Stimulated activated naive B cell treated with anti-CD40 and anti-IgM and Interleukin-4, amounts not matched to agents 10 μg/mL and 1 μg/mL and 100 μg/mL, for 72 hours (primary cell): ENCODE data around the gene CCDC172.

ENCODE experiments used
- ATAC-seq, 2 donors: fragments of 150-1000 bp; cut with Tn5 transposase; replicated peaks; 2 replicates each; pipeline ENCODE4 v1.10.0; 2021; ENCODE audit warnings: moderate library complexity in 1 of 2
- DNase-seq: peaks from one replicate; pipeline ENCODE4 v3.0.0; 2021
- H3K27ac Mint-ChIP-seq: one replicate; pipeline ENCODE4 v1.8.0; 2022; ENCODE audit warnings: mild to moderate bottlenecking, mixed read lengths
- H3K27me3 Mint-ChIP-seq, 2 donors: one replicate each; pipeline ENCODE4 v1.8.0; 2022; ENCODE audit warnings: mixed read lengths in 2 of 2
- H3K36me3 Mint-ChIP-seq, 2 donors: one replicate each; pipeline ENCODE4 v1.8.0; 2022; ENCODE audit warnings: mixed read lengths in 2 of 2, mild to moderate bottlenecking in 1 of 2
- H3K4me1 Mint-ChIP-seq, 2 donors: one replicate each; pipeline ENCODE4 v1.8.0; 2022; ENCODE audit warnings: mixed read lengths in 2 of 2, mild to moderate bottlenecking in 1 of 2
- H3K4me3 Mint-ChIP-seq, 2 donors: one replicate each; pipeline ENCODE4 v1.8.0; 2022; ENCODE audit warnings: mild to moderate bottlenecking in 2 of 2, mixed read lengths in 2 of 2, moderate library complexity in 1 of 2
- H3K9me3 Mint-ChIP-seq, 2 donors: one replicate each; pipeline ENCODE4 v1.8.0; 2022; ENCODE audit warnings: mixed read lengths in 2 of 2, mild to moderate bottlenecking in 1 of 2

Gene CCDC172, protein sequence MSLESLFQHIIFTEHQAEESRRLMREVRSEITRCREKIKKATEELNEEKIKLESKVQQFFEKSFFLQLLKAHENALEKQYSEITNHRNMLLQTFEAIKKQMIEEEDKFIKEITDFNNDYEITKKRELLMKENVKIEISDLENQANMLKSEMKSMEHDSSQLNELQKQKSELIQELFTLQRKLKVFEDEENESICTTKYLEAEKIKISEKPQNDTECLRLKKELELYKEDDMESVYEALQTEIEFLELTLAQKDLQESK

DNA sequence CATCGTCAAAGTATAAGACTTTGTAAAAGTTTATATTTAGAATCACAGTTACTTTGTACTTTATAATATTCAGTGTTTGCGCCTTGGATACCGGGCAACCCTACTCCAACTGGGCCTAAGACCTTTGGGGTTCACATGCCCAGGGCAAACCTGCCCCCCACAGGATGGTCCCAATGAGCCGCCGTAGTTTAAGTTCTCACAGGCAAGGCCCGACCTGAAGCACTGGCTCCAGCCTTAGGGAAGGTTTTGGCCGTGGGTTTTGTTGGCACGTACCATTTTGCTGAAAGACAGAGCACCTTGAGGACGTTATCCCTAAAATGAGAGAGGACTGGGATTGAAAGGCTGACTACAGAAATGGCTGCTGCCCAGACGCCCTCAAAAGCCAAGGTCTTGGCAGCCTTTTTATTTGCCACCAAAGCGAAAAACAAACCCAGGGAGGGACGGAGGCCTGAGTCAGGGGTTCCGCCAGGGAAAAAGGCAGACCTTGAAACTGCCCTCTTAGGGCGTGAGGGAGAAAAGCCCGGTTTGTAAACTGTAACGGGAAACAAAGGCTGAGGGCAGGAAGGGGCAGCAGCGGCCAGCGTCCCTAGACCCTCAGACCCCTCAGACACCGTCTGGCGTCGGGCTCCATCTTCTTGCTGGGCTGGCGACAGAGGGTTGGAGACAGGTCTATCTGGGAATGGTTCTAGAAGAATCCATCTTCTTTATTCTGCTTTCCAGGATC, at the start of gene CCDC172:
CCDC172 (plus strand) TSS at position 222 of the 724 bp plus-strand sequence. CDS start 564 bp downstream, outside the sequence.
- no peaks in the 10 kb centered on the region for H3K9me3 Mint-ChIP-seq
- H3K4me3 Mint-ChIP-seq: no peak within 1 kb of the TSS
- ATAC-seq (no peak), DNase-seq (no peak)
- no peaks in the 10 kb centered on the region for H3K36me3 Mint-ChIP-seq
- H3K27me3 Mint-ChIP-seq: peaks cover 0 to 5% of the 10 kb centered on the region in 2 donors
- no peaks in the 10 kb centered on the region for H3K4me1 Mint-ChIP-seq
- no peak within 1 kb of the TSS for H3K27ac Mint-ChIP-seq

DNA sequence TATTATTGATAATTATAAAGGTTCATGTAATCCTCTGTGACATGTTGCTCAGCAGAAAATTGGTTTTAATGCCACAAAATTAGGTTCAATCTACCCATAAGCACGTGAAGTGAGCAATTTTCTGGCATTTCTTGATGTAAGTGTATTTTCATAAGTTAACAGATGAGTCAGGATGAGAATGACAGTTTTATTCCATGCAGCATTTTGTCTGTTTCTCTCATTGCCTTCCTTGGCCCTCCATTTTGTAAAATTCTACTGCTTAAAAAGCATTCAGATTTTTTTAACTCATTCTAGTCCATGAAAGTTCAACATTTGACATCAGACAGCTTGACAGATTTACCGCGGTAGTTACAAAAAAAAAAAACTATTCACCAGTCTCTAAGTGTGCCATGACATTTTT, 47.3 kb upstream of the CCDC172 start:
- no peak for ATAC-seq
- peaks cover 0 to 5% of the 10 kb centered on the region in 2 donors for H3K36me3 Mint-ChIP-seq
- H3K9me3 Mint-ChIP-seq: no peaks in the 10 kb centered on the region
- no peak overlapping the region for H3K27ac Mint-ChIP-seq
- no peak overlapping the region for H3K4me3 Mint-ChIP-seq
- H3K27me3 Mint-ChIP-seq: peaks cover 39 to 44% of the 10 kb centered on the region in 2 donors
- peaks cover 5 to 16% of the 10 kb centered on the region in 2 donors for H3K4me1 Mint-ChIP-seq
- DNase-seq: no peak

DNA sequence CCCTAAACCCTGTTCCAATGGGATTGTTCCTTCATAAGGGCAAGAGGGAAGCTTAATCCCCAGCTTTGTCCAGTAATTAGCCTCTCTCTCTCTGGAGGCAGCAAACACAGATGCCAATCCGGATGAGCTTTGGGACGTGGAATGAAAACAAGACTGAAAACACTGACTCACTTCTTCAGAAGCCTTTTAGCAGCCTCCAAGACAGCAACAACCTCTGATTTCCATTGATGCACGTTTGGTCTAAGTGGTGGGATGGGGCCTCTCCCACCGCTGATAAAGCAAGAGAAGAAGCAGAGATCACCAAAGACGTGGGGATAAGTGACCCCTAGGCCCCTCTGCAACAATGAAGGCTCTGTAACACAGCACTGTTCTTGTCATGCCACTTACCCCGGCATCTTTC, 45.4 kb upstream of the CCDC172 start:
- no peaks in the 10 kb centered on the region for H3K9me3 Mint-ChIP-seq
- no peaks in the 10 kb centered on the region for H3K36me3 Mint-ChIP-seq
- peaks cover 0 to 7% of the 10 kb centered on the region in 2 donors for H3K4me1 Mint-ChIP-seq
- ATAC-seq: no peak
- no peak overlapping the region for H3K27ac Mint-ChIP-seq
- peaks cover 31% of the 10 kb centered on the region in 2 donors for H3K27me3 Mint-ChIP-seq
- no peak for DNase-seq
- no peak overlapping the region for H3K4me3 Mint-ChIP-seq

DNA sequence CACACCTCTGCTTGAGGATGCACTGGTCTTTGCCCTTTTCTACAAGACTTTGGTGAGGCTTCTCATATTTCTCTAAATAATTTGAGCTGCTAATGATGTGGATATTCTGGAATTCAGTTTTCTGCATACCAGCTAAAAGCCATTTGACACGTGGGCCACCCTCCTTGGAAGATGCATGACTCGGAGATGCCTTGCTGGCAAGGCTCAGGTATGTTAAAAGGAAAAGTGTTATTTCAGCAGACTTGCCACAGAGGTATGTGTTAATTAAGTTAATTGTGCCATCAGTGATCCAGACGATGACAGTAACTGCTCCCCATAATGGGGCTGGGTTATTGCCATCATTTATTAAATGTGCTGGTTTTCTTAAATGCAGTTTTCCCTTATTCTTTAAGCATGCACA, 42.5 kb upstream of the CCDC172 start:
- H3K9me3 Mint-ChIP-seq: no peaks in the 10 kb centered on the region
- H3K4me3 Mint-ChIP-seq: no peak overlapping the region
- no peak for ATAC-seq
- no peaks in the 10 kb centered on the region for H3K36me3 Mint-ChIP-seq
- no peak for DNase-seq
- no peak overlapping the region for H3K27ac Mint-ChIP-seq
- H3K27me3 Mint-ChIP-seq: peaks cover 5 to 8% of the 10 kb centered on the region in 2 donors
- H3K4me1 Mint-ChIP-seq: no peaks in the 10 kb centered on the region

DNA sequence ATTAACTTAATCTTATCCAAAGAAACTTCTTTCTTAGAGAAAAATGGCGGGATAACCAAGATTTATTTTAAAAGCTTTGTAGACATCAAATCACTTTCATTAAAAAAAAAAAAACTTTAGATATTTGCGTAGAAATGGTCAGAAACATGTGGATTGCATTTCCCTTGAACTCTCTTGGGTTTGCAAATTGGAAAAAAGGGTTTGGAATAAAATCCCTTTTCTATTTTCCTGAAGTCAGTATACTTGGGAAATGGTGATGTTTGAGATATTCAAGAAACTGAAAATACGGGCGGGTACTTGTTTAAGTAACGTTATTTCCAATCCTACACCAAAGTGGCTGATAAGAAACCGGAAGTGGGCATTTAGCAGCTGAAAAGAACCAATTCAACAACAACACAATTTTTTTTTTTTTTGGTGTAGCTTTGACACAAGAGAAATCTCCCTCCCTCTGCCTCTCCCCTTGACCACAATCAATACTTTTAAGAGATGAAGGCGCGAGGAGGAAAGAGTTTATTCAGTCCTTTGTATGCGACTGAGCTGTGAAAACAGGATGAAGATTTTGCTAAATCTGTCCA, 37.5 kb upstream of the CCDC172 start:
- H3K27me3 Mint-ChIP-seq: peaks cover 0 to 7% of the 10 kb centered on the region in 2 donors
- H3K36me3 Mint-ChIP-seq: no peaks in the 10 kb centered on the region
- ATAC-seq (no peak), DNase-seq (no peak)
- H3K4me1 Mint-ChIP-seq: no peaks in the 10 kb centered on the region
- H3K9me3 Mint-ChIP-seq: no peaks in the 10 kb centered on the region
- no peak overlapping the region for H3K27ac Mint-ChIP-seq
- no peak overlapping the region for H3K4me3 Mint-ChIP-seq

DNA sequence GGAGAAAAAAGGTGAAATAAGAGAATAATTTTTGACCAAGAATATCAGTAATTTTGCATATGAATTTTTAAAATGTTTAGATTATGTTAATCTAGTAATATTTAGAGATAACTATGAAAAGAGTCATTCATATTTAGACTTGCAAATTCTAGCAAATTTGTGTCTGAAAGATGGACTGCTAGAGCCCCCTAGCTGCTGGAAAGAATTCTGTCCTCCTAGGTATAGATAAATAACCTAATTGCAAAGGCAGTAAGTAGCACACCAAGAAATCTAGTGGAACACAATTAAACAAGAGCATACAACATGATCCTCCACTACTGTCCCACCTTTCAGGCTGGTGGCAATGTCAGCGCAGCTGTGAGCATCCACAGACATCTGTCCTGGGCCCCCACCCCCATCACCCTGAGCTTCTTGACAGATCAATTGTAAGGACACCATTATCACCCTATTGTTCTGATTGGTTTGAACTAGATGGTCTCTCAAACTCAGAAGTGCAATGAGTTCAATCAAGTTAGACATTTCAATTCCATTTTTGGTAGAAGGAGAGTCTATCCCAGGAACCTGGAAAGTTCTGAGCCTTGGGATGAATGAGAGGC, 36.2 kb upstream of the CCDC172 start:
- DNase-seq: no peak
- H3K9me3 Mint-ChIP-seq: no peaks in the 10 kb centered on the region

DNA sequence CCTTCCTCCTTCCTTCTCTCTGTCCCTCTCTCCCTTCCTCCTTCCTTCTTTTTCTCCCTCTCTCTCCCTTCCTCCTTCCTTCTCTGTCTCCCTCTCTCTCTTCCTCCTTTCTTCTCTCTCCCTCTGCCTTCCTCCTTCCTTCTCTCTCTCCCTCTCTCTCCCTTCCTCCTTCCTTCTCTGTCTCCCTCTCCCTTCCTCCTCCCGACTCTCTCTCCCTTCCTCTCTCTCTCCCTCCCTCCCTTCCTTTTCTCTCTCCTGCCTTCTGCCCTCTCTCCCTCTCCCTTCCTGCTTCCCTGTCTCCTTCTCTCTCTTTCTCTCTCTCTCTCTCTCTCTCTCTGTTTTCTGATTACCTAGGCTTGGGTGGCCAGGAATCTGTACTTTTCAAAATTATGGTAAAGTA, 34.6 kb upstream of the CCDC172 start:
- Mint-ChIP-seq H3K27ac (no peak overlapping the region), H3K9me3 (no peaks in the 10 kb centered on the region), H3K36me3 (no peaks in the 10 kb centered on the region), H3K27me3 (peaks cover 0 to 7% of the 10 kb centered on the region in 2 donors), H3K4me3 (no peak overlapping the region), H3K4me1 (no peaks in the 10 kb centered on the region)
- DNase-seq (no peak), ATAC-seq (no peak)

More for the DNA sequence above, 36.2 kb upstream of the CCDC172 start:
- no peak for ATAC-seq
- H3K4me1 Mint-ChIP-seq: no peaks in the 10 kb centered on the region
- no peak overlapping the region for H3K4me3 Mint-ChIP-seq
- peaks cover 0 to 7% of the 10 kb centered on the region in 2 donors for H3K27me3 Mint-ChIP-seq
- no peak overlapping the region for H3K27ac Mint-ChIP-seq
- H3K36me3 Mint-ChIP-seq: no peaks in the 10 kb centered on the region

DNA sequence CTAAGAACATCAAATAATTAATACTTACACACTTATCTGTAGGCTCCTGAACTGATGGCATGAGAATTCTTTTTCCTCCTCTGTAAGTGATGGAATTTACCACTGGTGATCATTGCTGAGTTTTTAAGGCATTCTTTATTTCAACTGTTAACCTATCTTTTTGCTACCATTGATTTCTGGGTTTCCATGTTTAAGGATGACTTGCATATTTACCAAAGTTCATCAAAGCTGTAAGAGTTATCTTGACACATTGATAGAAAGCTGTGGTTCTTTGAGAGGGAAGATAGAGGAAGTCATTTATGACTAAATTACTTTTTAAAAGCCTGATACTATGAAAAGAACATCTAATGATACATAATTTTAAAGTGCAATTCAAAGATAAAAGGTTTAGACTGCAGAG, 31.8 kb upstream of the CCDC172 start:
- H3K4me3 Mint-ChIP-seq: no peak overlapping the region
- no peaks in the 10 kb centered on the region for H3K4me1 Mint-ChIP-seq
- no peaks in the 10 kb centered on the region for H3K36me3 Mint-ChIP-seq
- DNase-seq (no peak), ATAC-seq (no peak)
- H3K27me3 Mint-ChIP-seq: peaks cover 6 to 8% of the 10 kb centered on the region in 2 donors
- no peaks in the 10 kb centered on the region for H3K9me3 Mint-ChIP-seq
- no peak overlapping the region for H3K27ac Mint-ChIP-seq

DNA sequence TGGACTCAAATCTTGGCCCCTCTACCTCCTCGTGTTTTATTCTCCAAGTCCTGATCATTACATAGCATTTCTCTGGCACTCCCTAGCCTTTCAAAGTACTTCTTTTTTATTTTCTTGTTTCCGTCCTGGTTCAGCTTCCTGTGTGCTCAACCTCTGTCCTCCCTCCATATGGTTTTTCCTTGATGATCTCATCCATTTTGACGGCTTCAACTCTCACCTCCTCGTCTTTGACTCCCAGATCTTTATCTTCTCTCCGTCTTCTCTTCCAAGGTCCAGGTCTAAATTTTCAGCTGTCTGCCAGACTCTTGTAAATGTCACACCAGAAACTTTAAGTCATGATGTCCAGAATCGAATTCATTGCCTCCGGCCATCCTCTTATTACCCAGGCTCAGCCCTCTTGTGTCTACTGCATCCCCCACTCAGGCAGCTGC, 27.9 kb upstream of the CCDC172 start:
- no peaks in the 10 kb centered on the region for H3K9me3 Mint-ChIP-seq
- H3K36me3 Mint-ChIP-seq: no peaks in the 10 kb centered on the region
- peaks cover 6 to 8% of the 10 kb centered on the region in 2 donors for H3K27me3 Mint-ChIP-seq
- H3K4me1 Mint-ChIP-seq: no peaks in the 10 kb centered on the region
- DNase-seq: no peak
- no peak overlapping the region for H3K27ac Mint-ChIP-seq
- H3K4me3 Mint-ChIP-seq: no peak overlapping the region
- no peak for ATAC-seq

DNA sequence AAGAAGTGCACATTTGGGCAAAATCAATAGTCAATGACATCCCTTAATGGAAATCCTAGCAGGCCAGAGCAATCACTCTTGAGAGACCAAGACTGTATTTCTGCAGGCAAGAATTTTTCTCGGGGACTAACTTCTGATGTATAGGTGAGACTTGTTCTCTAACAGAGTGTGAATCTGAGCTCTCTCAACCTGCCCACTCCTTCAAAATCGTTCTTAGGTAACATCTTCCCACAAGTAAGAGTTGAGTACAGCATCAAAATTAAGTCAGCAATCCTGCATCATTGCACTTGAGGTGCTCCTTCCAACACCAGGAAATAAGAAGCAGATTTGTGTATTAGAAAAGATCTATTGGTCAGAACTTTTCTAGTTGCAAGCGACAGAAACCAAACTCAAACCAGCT, 25.7 kb upstream of the CCDC172 start:
- ATAC-seq: no peak
- H3K4me1 Mint-ChIP-seq: no peaks in the 10 kb centered on the region
- H3K4me3 Mint-ChIP-seq: no peak overlapping the region
- peaks cover 6 to 8% of the 10 kb centered on the region in 2 donors for H3K27me3 Mint-ChIP-seq
- H3K27ac Mint-ChIP-seq: no peak overlapping the region
- no peaks in the 10 kb centered on the region for H3K9me3 Mint-ChIP-seq
- H3K36me3 Mint-ChIP-seq: no peaks in the 10 kb centered on the region
- DNase-seq: no peak

DNA sequence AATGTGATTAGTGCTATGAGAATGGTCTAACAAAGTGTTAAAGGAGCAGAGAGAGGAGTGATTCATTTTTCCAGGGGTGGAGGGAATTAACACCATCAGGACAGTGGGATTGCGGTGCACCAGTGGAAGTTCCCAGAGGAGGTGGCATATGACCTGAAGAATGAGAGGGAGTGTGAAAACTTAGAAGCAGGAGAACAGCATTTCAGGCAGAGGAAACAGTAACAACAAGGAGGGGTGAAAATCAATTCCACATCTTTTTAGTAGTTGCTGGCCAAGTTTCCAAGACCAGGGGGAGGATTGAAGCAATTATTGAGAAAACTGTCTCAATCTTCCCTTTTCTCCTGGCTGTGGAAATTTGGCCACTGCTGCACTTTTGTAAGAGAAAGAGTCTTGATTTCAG, 23.7 kb upstream of the CCDC172 start:
- H3K4me1 Mint-ChIP-seq: no peaks in the 10 kb centered on the region
- no peak for ATAC-seq
- peaks cover 0 to 3% of the 10 kb centered on the region in 2 donors for H3K9me3 Mint-ChIP-seq
- no peak overlapping the region for H3K27ac Mint-ChIP-seq
- H3K36me3 Mint-ChIP-seq: no peaks in the 10 kb centered on the region
- no peak for DNase-seq
- peaks cover 6 to 8% of the 10 kb centered on the region in 2 donors for H3K27me3 Mint-ChIP-seq
- H3K4me3 Mint-ChIP-seq: no peak overlapping the region

DNA sequence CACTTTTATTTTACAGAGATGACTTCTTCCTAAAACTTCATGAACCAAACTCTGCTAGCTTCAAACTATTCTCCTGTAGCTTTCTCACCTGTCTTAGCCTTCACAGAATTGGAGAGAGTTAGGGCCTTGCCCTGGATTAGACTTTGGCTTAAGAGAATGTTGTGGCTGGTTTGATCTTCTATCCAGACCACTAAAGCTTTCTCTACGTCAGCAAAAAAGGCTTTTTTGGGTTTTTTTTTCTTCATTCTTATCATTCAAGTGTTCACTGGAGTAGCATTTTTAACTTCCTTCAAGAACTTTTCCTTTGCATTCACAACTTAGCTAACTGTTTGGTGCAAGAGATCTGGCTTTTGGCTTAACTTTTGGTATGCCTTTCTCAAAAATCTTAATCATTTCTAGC, 19.3 kb upstream of the CCDC172 start:
- DNase-seq (no peak), ATAC-seq (no peak)
- no peaks in the 10 kb centered on the region for H3K36me3 Mint-ChIP-seq
- H3K27ac Mint-ChIP-seq: no peak overlapping the region
- no peaks in the 10 kb centered on the region for H3K4me1 Mint-ChIP-seq
- no peaks in the 10 kb centered on the region for H3K27me3 Mint-ChIP-seq
- peaks cover 0 to 4% of the 10 kb centered on the region in 2 donors for H3K9me3 Mint-ChIP-seq
- no peak overlapping the region for H3K4me3 Mint-ChIP-seq

DNA sequence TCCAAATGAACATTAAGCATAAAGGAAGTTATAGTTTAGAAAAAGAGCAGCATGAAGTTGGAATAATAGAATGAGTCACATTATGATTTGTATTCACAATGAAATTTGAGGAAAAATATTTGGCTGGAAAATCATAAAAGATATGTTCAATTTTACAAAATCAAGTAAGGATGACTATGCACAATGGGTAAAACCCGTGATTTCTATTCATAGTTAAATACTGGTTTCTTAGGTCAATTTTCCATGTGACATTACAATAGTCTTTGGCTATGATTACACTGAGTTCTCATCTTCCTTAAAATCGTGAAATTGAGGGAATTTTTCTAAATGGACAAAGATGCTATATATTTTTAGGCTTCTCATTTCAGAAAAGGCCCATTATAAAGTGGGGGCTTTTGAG, 17.4 kb upstream of the CCDC172 start:
- Mint-ChIP-seq H3K27me3 (no peaks in the 10 kb centered on the region), H3K4me1 (no peaks in the 10 kb centered on the region), H3K27ac (no peak overlapping the region), H3K9me3 (peaks cover 0 to 4% of the 10 kb centered on the region in 2 donors), H3K4me3 (no peak overlapping the region), H3K36me3 (no peaks in the 10 kb centered on the region)
- DNase-seq (no peak), ATAC-seq (no peak)

DNA sequence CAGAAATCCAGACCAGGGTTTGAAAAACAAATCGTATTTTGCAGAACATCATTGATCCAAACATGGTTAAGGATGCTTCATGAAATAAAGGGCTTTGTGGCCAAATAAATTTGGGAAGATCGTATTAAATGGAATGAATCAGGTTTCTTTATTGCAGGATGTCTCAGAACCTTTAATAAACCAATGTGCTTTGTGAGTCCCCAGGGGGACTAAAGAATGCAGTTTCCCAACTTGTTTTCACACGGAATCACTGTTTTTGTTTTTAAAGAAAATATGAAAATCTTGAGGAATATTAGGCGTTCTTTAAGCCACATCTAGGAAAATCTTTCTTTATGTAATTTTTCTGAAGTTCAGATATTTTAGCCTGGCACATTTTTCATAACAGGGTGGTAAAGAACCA, 16.8 kb upstream of the CCDC172 start:
- Mint-ChIP-seq H3K27me3 (no peaks in the 10 kb centered on the region), H3K36me3 (no peaks in the 10 kb centered on the region), H3K4me3 (no peak overlapping the region), H3K9me3 (peaks cover 0 to 4% of the 10 kb centered on the region in 2 donors), H3K27ac (no peak overlapping the region), H3K4me1 (no peaks in the 10 kb centered on the region)
- no peak for DNase-seq
- no peak for ATAC-seq
